ENCODE measurements around the gene RAB38.

RAB38 gene

DNA sequence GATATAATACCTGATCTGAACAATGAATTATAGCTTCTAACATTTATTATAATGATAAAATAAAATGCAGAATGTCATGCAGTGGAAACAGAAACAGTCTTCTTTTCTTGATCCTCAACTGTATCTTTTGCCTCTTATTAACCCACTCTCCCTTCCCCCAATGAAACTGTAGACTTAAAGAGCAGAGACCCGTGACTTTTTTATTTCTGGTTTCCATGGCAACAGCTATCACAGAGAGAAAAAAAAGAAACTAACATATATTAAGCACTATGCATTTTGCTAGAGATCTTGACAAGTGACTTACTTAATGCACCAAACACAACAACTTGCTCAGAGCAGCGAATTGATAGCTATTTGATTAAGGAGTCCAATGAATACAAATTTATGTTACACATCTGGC lies 69.3 kb downstream of the RAB38 start:
- DNase-seq = no peak
- H3K4me1 ChIP-seq = no peaks in the 10 kb centered on the region
- no peak overlapping the region for H3K27ac ChIP-seq
- no peaks in the 10 kb centered on the region for H3K27me3 ChIP-seq
- no peaks in the 10 kb centered on the region for H3K36me3 ChIP-seq
- no peak overlapping the region for H3K4me3 ChIP-seq
- intact Hi-C loops (cut with DNase I; ENCODE audit: low total_unique reads) = no loop called here
- TF ChIP-seq, protein P1, sequence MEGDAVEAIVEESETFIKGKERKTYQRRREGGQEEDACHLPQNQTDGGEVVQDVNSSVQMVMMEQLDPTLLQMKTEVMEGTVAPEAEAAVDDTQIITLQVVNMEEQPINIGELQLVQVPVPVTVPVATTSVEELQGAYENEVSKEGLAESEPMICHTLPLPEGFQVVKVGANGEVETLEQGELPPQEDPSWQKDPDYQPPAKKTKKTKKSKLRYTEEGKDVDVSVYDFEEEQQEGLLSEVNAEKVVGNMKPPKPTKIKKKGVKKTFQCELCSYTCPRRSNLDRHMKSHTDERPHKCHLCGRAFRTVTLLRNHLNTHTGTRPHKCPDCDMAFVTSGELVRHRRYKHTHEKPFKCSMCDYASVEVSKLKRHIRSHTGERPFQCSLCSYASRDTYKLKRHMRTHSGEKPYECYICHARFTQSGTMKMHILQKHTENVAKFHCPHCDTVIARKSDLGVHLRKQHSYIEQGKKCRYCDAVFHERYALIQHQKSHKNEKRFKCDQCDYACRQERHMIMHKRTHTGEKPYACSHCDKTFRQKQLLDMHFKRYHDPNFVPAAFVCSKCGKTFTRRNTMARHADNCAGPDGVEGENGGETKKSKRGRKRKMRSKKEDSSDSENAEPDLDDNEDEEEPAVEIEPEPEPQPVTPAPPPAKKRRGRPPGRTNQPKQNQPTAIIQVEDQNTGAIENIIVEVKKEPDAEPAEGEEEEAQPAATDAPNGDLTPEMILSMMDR (IDR thresholded peaks at IDR 0.05) = no peak
- H3K9me3 ChIP-seq = no peaks in the 10 kb centered on the region

DNA sequence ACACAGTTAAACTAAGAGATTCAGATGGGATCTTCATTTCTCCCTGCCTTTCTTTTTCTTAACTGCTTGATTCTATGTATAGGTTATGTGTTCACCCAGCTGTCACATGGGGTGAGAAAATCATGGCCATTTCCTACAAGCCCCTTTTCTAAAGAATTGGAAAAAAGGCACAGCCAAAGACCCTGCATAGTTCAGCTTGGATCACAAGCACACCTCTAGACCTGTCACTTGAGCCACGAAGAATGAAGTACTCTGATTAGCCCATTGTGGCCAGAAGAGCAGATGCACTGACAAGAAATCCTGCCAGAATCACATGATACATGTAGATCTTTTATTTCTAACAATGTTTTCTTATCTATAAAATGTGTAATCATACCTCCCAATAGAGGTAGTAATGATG lies 69.7 kb downstream of the RAB38 start:
- Histone ChIP-seq H3K27ac (no peak overlapping the region), H3K27me3 (no peaks in the 10 kb centered on the region), H3K4me1 (no peaks in the 10 kb centered on the region), H3K9me3 (no peaks in the 10 kb centered on the region), H3K4me3 (no peak overlapping the region), H3K36me3 (no peaks in the 10 kb centered on the region)
- intact Hi-C loops (cut with DNase I; ENCODE audit: low total_unique reads) = no loop called here
- no peak for DNase-seq
- TF ChIP-seq, protein P1 (IDR thresholded peaks at IDR 0.05) = no peak

DNA sequence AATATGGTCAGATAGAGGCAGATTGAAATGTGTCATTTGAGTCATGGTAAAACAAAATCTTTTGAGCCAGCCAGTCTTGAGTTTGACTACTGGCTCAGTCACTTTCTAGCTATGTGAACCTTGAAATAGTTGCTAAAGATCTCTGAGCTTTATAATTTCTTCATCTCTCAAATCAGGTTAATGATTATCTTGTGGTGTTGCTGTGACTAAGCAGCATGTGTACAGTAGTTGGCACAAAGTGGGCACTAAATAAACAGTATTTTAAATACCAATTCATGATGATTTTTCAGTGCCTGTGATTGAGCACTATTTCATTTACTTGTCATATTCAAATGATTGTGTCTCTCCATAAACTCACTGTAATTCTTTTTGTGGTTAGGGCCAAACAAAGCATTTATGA lies 70.8 kb downstream of the RAB38 start:
- Histone ChIP-seq H3K36me3 (no peaks in the 10 kb centered on the region), H3K4me1 (peaks cover 0 to 7% (median 0%) of the 10 kb centered on the region in 4 donors), H3K4me3 (no peak overlapping the region), H3K27ac (no peak overlapping the region), H3K27me3 (no peaks in the 10 kb centered on the region), H3K9me3 (no peaks in the 10 kb centered on the region)
- intact Hi-C loops (cut with DNase I; ENCODE audit: low total_unique reads) = no loop called here
- TF ChIP-seq, protein P1 (IDR thresholded peaks at IDR 0.05) = no peak
- no peak for DNase-seq

DNA sequence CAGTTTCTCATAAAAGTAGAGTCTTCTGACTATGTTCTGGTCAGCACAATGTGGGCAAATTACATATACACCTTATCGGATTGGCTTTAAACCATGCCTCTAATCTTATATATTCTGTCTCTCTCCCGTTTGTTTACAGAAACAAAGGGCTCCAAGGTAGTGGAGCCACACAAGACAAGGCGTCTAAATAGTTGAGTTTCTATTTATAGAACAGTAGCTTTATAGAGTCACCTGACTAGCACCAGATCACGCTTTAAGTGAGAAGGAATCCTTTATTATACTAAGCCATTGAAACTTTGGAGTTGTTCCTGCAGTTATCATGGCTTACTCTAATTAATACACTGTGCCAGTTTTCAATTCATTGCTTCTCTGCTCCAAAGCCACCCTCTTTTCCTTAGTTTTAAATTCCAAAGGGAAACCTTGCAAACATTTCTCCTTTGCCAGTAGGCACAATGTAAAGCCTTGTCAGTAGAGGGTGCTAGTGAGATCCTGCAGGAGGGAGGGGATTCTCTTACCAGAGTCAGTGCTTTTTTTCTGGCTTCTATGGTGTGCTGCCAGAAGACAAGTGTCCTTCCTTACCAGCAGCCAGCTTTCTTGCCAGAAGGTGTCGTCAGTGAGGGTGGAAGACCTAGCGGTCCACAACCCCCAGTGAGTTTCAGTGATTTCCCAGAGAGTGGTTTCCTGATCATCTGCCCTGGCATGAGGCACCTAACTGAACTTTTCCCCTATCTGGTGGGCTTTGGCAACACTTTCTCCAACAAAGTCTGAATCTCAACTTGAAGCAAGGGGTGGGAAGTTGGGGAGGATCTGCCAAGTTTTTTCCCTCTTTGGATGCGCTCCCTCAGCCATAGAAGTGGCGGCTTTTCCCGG lies 71.7 kb downstream of the RAB38 start:
- Histone ChIP-seq H3K4me1 (peaks cover 0 to 7% (median 0%) of the 10 kb centered on the region in 4 donors), H3K4me3 (no peak overlapping the region), H3K27ac (no peak overlapping the region), H3K27me3 (no peaks in the 10 kb centered on the region), H3K36me3 (no peaks in the 10 kb centered on the region), H3K9me3 (no peaks in the 10 kb centered on the region)
- intact Hi-C loops (cut with DNase I; ENCODE audit: low total_unique reads) = no loop called here
- DNase-seq = no peak
- TF ChIP-seq, protein P1 (IDR thresholded peaks at IDR 0.05) = no peak

DNA sequence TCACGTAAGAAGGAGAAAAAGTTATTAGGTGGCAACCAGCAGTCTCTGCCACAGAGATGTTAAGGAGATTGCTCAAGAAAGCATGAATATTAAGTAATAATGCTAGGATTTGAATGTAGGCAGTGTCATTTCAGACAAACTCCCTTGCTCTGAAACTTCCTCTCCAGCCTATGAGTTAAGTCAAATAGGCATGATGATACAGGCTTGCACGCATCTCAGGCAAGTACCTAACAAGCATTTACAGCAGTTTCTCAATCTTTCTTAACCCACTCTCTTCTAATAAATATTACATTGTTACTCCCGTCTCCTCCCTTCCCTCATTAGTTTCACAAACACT lies 72.7 kb downstream of the RAB38 start:
- Histone ChIP-seq H3K27me3 (no peaks in the 10 kb centered on the region), H3K27ac (no peak overlapping the region), H3K4me1 (peaks cover 0 to 12% (median 0%) of the 10 kb centered on the region in 4 donors), H3K9me3 (no peaks in the 10 kb centered on the region), H3K36me3 (no peaks in the 10 kb centered on the region), H3K4me3 (no peak overlapping the region)
- intact Hi-C loops (cut with DNase I; ENCODE audit: low total_unique reads) = no loop called here
- no peak for DNase-seq
- TF ChIP-seq, protein P1 (IDR thresholded peaks at IDR 0.05) = no peak

Data from tibial artery (tissue), 4 donors.